Measurements from ENCODE around the gene LY9.
A peak's percentile ranks its signal among the peaks of the same experiment; 100 is the strongest.

Gene LY9

DNA sequence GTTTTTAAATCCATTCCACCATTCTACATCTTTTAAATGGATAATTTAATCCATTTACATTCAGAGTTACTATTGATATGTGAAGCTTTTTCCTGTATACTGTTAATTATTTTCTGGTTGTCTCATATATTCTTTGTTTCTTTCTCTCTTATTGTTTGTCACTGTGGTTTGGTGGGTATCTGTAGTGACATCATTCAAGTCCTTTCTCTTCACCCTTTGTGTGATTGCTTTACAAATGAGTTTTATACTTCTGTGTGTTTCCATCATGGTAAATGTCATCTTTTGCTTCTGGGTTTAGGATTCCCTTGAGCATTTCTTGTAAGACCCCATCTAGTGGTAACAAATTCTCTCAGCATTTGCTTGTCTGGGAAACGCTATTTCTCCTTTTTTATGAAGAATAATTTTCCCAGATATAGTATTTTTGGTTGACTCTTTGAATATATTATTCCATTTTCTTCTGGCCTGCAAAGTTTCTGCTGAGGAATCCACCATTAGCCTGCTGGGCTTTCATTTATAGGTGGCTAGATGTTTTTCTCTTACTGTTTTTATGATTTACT is 10.2 kb downstream of the LY9 start:
- FAIRE-seq = no peak

GRCh38 chr1:160806784-160807183 is 10.8 kb downstream of the LY9 start:
- FAIRE-seq = no peak

DNA sequence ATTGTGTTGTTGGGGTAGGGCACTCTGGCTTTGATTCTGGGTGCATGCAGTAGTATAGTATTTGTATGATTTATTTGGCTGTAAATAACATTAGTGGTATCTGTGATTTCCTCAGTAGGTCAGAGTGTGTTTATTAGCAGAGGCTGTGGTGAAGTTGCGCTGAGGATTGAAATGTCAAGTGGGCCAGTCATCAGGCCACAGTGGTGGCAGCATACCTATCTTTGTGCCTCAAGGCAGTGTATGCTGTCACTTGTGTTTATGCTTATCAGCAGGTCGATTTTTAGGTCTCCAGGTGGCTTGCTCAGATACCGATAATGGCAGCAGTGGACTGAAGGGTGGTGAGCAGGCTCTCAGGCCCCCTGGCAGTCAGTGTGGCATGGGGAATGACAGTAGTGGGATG is 11.3 kb downstream of the LY9 start:
- FAIRE-seq = no peak

GRCh38 chr1:160807738-160808137 is 11.8 kb downstream of the LY9 start:
- FAIRE-seq = no peak

DNA sequence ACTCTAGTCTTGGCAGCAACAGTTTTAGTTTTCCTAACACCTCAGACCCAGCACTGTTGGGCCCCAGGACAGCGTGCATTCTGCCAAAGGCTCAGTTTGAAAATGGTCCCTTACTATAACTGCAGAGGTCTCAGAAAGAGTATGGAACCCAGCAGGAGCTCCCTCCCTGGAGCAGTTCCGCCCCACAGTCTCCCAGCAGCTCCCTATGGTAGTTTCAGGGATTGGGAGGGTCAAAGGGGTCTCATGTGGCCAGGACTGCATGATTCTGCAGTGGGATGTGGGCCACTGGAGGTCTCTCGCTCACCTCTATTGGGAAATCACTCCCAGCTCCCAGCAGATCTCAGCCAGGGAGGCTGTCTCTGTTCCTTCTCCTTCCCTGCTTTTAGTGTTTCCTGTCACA is 12.3 kb downstream of the LY9 start:
- FAIRE-seq = no peak

- no peak for FAIRE-seq
Observed at GRCh38 chr1:160810486-160810885, 14.5 kb downstream of the LY9 start.

DNA sequence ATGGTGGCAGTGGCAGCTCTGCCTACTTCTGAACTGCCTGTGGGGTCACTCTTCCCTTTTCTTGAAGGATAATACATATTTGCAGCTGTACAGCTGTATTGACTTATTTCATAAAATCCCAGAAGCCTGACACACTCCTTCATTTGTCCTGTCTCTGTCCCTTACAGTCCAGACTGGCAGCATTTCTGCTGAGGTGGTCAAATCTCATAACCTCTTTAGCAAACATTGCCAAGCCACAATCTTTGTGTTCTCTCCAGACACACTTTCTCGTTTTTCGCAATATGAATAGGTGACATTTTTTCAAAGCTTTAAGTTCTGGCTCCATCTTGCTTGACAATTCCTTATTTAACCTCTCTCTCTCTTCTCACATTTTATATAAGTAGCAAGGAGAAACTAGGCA is 15.2 kb downstream of the LY9 start:
- no peak for FAIRE-seq

DNA sequence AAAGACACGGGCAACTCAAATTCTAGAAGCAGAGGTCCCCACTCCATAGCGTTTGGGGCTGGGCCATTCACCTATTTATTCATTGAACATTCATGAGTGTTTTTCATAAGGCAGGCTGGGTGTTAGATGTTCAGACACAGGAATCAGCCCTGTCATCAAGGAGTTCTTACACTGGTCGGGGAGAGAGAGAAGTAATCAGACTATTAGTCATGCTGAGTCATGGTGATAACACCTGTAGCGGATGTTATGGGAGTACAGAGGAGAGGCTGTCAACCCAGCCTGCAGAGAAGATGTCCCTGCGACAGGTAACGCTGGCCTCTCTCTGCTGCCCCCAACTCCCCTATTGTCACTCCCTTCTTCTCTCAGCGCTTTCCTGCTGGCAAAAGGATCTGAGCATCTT is 17.2 kb downstream of the LY9 start:
- FAIRE-seq = no peak

DNA sequence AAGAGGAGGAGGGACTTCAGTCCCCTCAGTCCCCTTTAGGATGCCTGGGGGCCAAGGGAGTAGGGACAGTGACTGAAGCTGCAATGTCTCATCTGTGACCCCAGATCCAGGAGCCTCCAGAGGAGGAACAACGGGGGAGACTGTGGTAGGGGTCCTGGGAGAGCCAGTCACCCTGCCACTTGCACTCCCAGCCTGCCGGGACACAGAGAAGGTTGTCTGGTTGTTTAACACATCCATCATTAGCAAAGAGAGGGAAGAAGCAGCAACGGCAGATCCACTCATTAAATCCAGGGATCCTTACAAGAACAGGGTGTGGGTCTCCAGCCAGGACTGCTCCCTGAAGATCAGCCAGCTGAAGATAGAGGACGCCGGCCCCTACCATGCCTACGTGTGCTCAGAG is 18.3 kb downstream of the LY9 start:
- FAIRE-seq = no peak

DNA sequence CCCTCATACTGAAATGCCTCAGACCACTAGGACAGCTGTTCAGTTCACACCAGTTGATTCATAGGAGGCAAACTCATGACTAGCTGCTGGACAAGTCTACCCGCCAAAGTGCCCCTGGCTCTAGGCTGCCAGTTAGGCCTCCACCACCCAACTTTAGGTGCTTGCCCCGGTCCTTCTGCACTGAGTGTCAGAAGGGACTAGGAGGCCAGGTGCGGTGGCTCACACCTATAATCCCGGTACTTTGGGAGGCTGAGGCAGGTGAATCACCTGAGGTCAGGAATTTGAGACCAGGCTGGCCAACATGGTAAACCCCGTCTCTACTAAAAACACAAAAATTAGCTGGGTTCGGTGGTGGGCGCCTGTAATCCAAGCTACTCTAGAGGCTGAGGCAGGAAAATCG is 18.9 kb downstream of the LY9 start:
- FAIRE-seq = no peak

DNA sequence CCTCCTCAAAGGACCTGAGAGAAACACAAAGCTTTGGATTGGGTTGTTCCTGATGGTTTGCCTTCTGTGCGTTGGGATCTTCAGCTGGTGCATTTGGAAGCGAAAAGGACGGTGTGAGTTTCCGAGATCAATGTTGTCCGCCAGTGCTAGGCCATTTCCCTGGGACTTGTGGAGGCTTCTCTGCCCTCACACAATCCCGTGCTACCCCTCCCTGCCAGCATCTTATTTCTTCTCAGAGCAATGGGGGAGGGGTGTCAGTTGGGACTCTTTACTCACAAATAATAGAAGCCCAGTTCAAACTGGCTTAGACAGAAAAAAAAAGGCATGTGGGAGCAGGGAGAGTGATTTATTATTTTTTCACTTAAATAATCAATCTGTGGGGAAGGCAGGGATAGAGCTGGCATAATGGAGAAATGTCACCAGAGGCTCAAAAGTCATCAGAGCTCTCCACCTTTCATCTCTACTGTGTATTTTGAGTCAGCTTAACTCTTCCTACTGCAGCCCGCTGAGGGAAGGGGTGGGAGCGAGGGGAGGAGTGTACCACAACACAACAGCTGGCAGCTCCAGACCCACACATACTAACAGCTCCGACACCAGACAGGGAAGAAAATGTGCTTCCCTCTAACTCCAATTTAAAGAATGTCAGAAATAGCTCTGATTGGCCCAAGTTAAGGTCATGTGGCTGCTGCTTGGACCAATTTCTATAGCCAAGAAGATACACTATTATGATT is 22.4 kb downstream of the LY9 start:
- FAIRE-seq = no peak

DNA sequence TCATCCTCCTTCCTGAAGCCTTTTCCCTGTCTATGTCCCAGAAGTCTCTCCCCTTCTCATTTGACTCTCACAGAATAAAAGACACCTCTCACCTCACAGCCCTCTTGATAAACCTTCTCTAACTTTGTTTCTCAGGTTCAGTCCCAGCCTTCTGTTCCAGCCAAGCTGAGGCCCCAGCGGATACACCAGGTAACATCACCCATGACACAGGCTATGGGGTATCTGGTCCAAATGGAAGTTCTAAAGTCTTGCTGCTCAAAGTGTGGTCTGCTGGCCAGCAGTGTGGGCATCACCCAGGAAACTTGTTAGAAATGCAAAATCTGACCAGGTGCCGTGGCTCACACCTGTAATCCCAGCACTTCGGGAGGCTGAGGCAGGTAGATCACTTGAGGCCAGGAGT is 23.2 kb downstream of the LY9 start:
- no peak for FAIRE-seq

- FAIRE-seq = no peak
Observed at GRCh38 chr1:160821627-160822026, 25.7 kb downstream of the LY9 start.

GRCh38 chr1:160823296-160823695 is 27.3 kb downstream of the LY9 start:
- no peak for FAIRE-seq

DNA sequence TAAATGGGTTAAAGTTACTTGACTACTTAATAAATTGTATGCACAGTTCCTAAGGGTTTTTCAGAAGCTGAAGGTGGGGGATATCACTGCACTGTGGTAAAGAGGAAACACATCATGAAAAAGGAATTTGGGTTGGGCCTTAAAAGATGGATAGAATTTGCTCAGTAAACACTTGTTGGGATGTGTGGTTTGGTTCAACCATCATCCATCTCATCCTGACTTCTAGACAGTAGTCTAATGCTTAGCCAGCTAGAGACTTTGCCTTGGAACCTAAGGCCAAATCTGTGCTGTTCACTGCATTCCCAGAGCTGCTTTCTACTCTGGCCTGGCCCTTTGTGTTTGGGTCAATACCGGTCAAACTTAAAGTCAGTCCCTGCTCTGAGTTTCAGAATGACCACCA is 30.6 kb downstream of the LY9 start:
- FAIRE-seq = no peak

DNA sequence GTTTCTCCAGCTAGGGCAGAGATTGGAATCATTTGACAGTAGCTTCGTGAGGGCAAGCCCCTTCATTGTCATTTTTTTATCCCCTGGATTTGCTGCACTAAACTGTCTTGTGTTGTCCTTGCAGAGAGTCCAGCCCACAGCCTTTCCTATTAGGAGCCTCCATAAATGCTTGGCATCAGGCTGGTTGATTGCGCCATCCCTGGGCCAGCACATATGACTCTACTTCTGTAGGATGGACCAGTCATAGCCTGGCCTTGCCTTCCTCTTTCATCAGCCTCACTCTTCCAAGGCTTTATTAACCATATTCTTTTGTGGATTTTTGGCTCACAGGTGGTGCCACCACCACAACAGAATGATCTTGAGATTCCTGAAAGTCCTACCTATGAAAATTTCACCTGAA is 31.4 kb downstream of the LY9 start:
- no peak for FAIRE-seq

DNA sequence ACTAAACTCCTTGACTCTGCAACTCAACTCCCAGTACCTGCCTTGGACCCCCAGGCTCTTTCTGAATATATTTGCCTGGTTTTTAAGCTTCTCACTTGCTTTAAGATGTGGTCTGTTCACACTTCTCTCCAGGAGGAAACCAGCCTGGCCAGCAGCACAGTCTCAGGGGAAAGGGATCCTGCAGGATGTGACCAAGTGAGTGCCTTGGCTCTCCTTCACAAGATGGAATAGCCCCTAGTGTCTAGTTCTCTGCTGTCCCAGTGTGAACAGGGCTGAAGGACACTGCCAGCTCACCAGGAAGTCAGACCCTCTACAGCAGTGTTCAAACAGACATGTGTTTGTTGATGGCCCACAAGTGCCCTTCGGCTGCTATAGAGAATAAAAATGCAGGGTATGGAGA is 33.8 kb downstream of the LY9 start:
- no peak for FAIRE-seq

DNA sequence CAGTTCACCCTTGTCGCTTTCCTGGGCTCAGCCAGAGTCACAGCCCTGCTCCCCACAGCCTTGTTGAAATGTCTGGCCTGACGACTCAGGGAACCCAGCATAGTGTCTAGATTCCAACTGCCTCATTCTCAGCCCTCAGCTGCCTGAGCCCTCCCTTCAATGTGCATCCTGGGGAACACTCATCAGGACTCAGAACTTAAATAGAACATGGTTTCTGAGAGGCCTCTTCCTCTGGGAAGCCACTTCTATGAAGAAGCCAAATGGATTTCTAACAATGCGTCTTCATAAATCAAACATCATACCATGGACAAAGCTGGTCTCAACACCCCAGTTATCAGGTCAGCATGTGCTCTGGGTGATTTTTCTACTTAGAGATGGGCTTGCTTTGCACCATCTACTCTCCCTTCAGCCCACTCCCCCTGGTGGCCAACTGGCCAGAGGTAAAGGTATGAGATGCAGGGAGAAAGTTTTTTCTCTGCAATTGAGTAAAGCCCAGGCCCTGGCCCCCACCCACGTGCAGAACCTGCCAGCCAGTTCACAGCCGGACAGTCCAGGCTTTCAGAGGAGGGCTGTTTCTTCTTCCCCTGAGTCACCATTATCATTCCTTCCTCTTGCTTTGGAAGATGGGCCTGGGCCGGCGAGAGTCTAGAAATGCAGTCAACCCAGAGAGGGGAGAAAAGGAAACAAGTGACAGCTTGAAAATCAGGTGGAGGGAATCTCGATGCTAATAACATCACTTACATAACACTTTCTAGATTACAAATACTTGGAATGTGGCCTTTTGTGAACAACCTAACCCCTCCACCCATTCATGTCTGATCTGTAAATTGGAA is 34.6 kb downstream of the LY9 start:
- no peak for FAIRE-seq

DNA sequence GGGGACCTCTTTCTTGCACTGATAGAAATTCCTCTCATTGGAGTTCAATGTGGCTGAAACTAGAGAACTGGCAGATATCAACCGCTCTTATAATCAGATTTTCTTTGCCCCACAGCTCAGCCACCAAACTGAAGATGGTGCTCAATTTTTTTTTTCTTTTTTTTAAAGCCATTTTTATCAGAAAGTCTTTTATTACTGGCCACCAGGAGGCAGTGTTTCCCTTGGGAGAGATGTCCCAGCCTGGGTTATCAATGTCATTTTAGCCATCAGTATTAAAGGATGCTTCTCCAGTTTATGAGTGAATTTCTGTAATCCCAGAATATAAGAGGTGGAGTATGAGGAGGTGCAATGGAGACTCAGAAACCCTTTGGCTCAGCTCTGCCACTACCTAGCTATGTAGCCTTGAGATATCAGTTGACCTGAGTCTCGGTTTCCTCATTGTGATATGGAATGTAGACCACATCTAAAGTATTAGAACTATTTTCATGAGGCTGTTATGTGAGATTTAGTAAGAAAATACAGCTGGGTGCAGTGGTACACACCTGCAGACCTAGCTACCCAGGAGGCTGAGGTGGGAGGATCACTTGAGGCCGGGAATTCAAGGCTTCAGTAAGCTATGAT is 39.1 kb downstream of the LY9 start:
- peak; percentile 34 for FAIRE-seq

DNA sequence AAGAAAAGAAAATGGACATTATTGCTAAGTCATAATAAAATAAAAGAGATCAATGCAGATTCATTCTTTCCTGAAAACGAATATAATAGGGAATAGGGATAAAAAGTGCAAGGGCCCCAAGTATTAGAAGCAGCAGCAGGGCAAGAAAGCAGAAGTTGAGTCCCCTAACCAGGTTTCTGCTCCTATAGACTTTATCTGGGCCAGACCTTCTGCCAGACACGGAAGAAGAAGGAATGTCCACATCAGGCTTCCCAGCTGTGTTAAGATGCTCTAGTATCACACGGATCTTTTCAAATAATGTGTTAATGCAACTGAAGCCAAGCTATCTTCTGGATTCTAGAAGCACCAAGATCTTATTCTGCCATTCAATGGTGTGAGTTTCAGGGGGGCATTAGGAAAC is 39.8 kb downstream of the LY9 start:
- FAIRE-seq = no peak

DNA sequence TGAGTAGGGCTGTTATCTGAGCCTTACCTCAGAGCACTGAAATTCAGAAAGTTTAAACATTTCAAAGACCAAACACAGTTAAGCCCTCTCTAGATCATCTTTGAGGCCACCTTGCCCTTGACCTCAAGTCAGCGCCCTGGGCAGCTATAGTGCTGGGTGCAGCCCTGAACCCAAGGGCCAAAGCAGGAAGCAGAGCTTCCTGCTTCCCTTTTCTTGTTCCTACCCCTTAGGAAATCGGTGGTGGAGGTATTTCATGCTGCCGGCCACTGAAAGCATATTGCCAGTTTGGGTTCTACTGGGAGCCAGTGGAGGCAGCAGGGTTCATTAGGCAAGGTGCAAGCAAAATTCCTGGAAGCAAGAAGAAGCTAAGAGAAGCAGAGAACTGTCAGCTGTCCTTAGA is 40.6 kb downstream of the LY9 start:
- no peak for FAIRE-seq

- FAIRE-seq = no peak
Observed at GRCh38 chr1:160836981-160837557, 41.1 kb downstream of the LY9 start.

DNA sequence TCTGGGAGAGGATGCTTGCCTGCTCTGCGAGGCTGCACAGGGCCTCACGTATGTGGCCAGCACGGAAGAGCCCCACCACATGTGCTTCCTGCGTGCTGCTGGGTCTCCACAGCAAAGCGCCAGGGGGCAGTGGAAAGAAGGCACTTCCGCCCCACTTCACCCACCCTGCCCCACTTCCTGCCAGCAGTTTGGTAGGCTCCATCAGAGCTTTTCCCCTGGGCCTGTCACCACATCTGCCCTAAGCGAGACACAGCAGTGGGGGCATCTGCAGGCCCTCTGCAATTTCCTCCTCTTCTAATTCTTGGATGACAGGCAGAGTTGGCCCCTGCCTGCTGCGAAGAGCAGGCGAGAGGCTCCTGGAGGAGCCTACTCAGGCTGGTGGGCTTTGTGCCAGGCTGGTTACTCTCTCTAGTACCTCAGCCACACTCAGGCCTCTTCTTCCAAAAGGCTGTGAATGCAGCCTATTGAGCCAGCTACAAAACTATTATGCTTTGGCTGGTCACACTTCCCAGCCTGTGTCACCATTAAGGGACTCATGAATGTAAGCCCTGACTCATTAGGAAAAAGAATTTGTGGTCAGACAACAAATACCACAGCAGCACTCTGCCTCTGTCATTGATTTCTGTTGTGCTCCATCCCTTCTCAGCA is 41.7 kb downstream of the LY9 start:
- no peak for FAIRE-seq
